ENCODE measurements around the gene P3H2.

P3H2 gene

DNA sequence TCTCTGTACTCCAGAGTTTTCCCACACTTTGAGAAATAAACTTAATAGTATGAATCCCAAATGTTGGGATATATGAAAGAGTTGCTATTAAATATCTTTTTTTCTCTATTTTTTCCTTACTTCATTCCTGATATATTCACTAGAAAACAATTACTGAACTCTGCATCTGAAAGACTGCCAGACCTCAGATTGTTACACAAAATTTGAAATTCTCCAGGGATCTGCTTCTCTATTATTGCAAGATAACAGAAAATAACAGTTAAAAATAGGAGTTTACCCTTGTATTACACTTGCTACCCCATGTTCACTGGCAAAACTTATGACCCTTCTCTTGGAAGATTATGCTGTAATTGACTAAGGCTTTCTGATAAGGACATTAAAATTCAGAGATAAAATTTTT is 11.7 kb upstream of the P3H2 start:
- Histone ChIP-seq H3K36me3 (ENCODE audit: control insufficient read depth, insufficient read depth, low read length) (no peaks in the 10 kb centered on the region), H3K27me3 (ENCODE audit: control insufficient read depth, insufficient read depth, low read length) (no peaks in the 10 kb centered on the region), H3K9ac (no peak overlapping the region), H2AFZ (no peak overlapping the region), H3K9me3 (ENCODE audit: control insufficient read depth, low read length) (no peaks in the 10 kb centered on the region), H3K79me2 (no peaks in the 10 kb centered on the region), H3K4me1 (no peaks in the 10 kb centered on the region), H3K4me3 (ENCODE audit: low read depth, low read length) (no peak overlapping the region), H3K4me2 (ENCODE audit: low read length) (no peak overlapping the region), H3K27ac (no peak overlapping the region)
- TF ChIP-seq, protein P1, sequence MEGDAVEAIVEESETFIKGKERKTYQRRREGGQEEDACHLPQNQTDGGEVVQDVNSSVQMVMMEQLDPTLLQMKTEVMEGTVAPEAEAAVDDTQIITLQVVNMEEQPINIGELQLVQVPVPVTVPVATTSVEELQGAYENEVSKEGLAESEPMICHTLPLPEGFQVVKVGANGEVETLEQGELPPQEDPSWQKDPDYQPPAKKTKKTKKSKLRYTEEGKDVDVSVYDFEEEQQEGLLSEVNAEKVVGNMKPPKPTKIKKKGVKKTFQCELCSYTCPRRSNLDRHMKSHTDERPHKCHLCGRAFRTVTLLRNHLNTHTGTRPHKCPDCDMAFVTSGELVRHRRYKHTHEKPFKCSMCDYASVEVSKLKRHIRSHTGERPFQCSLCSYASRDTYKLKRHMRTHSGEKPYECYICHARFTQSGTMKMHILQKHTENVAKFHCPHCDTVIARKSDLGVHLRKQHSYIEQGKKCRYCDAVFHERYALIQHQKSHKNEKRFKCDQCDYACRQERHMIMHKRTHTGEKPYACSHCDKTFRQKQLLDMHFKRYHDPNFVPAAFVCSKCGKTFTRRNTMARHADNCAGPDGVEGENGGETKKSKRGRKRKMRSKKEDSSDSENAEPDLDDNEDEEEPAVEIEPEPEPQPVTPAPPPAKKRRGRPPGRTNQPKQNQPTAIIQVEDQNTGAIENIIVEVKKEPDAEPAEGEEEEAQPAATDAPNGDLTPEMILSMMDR (IDR thresholded peaks at IDR 0.05): no peak

DNA sequence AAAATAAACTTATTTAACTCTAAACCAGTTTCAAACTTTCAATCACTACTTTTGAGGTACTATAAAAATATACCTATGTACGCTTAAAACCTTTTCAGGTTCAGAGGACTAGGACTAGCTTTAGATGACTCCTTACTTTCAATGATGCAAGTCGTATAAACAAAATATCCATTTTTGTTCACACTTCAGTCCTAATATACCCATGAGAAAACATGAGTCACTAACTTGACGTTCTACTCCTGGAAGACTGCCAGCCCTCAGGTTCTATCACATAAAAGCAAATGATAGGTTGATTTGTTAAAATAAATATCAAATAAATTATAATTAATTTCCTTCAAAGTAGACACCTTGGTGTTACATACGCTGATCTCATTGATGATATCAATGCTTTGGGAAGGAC is 10.6 kb upstream of the P3H2 start:
- TF ChIP-seq, protein P1 (IDR thresholded peaks at IDR 0.05): no peak
- H3K4me2 ChIP-seq (ENCODE audit: low read length): no peak overlapping the region

DNA sequence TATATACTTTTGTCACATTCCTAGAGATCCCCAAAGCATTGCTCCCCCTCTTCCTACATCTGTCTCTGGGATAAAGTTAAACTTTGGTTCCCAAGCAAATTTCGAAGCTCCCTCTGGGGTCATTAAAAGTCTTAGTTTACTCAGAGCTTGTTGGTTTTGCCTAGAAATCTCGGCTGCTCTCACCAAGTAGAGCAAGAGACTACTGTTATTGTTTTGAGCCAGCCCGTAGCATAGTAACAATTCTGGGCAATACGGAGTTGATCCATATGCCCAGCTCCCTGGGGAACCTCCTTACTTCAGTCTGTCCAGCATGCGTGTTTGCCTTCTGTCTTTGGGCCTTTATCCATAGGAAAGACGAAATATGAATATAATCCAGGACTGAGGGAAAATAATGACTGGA is 10.0 kb upstream of the P3H2 start:
- H3K79me2 ChIP-seq: no peaks in the 10 kb centered on the region
- H3K9ac ChIP-seq: no peak overlapping the region
- no peak overlapping the region for H2AFZ ChIP-seq
- H3K9me3 ChIP-seq (ENCODE audit: control insufficient read depth, low read length): no peaks in the 10 kb centered on the region
- H3K36me3 ChIP-seq (ENCODE audit: control insufficient read depth, insufficient read depth, low read length): no peaks in the 10 kb centered on the region
- H3K4me3 ChIP-seq (ENCODE audit: low read depth, low read length): no peak overlapping the region
- H3K27me3 ChIP-seq (ENCODE audit: control insufficient read depth, insufficient read depth, low read length): no peaks in the 10 kb centered on the region
- H3K4me2 ChIP-seq (ENCODE audit: low read length): no peak overlapping the region
- TF ChIP-seq, protein P1 (IDR thresholded peaks at IDR 0.05): no peak
- no peak overlapping the region for H3K27ac ChIP-seq
- no peaks in the 10 kb centered on the region for H3K4me1 ChIP-seq

More for the DNA sequence above, 10.6 kb upstream of the P3H2 start:
- no peaks in the 10 kb centered on the region for H3K9me3 ChIP-seq (ENCODE audit: control insufficient read depth, low read length)
- no peak overlapping the region for H3K27ac ChIP-seq
- H3K79me2 ChIP-seq: no peaks in the 10 kb centered on the region
- no peaks in the 10 kb centered on the region for H3K27me3 ChIP-seq (ENCODE audit: control insufficient read depth, insufficient read depth, low read length)
- no peaks in the 10 kb centered on the region for H3K4me1 ChIP-seq
- no peak overlapping the region for H3K9ac ChIP-seq
- no peak overlapping the region for H2AFZ ChIP-seq
- H3K4me3 ChIP-seq (ENCODE audit: low read depth, low read length): no peak overlapping the region
- H3K36me3 ChIP-seq (ENCODE audit: control insufficient read depth, insufficient read depth, low read length): no peaks in the 10 kb centered on the region

DNA sequence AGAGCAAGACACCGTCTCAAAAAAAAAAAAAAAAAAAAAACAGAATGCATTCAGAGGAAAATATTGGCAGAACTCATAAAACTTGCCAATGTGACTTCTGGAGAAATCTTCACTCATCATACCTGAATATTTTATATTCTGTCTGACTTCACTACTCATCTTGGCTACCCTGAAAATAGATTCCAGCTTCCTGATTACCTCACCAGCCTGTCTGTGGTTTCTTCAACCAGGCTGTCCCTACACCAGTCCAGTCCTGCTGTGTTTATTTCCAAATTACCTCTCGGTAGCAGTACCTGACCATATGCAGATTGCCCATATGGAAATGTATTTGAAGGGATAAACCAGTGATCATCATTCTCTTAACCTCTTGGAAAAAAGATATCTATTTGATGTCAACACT is 9.3 kb upstream of the P3H2 start:
- TF ChIP-seq, protein P1 (IDR thresholded peaks at IDR 0.05): no peak
- Histone ChIP-seq H3K4me1 (no peaks in the 10 kb centered on the region), H3K79me2 (no peaks in the 10 kb centered on the region), H3K36me3 (ENCODE audit: control insufficient read depth, insufficient read depth, low read length) (no peaks in the 10 kb centered on the region), H3K4me2 (ENCODE audit: low read length) (no peak overlapping the region), H3K9ac (no peak overlapping the region), H2AFZ (no peak overlapping the region), H3K27me3 (ENCODE audit: control insufficient read depth, insufficient read depth, low read length) (no peaks in the 10 kb centered on the region), H3K9me3 (ENCODE audit: control insufficient read depth, low read length) (no peaks in the 10 kb centered on the region), H3K27ac (no peak overlapping the region), H3K4me3 (ENCODE audit: low read depth, low read length) (no peak overlapping the region)

DNA sequence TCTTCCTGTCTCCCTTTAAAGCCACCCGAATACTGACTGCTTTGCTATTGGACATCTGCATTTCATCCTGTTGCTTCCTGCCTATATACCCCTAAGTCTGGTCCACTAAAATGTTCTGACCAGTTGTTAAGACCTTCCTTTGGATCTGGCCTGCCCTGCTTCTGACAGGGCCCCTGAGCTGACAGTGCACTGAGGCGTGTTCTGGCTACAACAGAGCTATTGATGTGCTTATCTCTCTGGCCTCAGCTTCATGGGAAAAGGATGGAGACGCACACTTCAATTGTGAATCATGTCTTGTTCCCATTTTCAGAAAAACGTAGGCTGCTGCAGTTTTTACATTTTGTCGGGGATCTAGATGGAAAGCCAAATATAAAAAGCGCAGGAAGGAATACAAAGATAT is 7.1 kb upstream of the P3H2 start:
- Histone ChIP-seq H3K27me3 (ENCODE audit: control insufficient read depth, insufficient read depth, low read length) (no peaks in the 10 kb centered on the region), H3K4me2 (ENCODE audit: low read length) (no peak overlapping the region), H3K4me1 (no peaks in the 10 kb centered on the region), H3K36me3 (ENCODE audit: control insufficient read depth, insufficient read depth, low read length) (no peaks in the 10 kb centered on the region), H3K79me2 (no peaks in the 10 kb centered on the region), H3K27ac (no peak overlapping the region), H3K4me3 (ENCODE audit: low read depth, low read length) (no peak overlapping the region), H2AFZ (no peak overlapping the region), H3K9me3 (ENCODE audit: control insufficient read depth, low read length) (no peaks in the 10 kb centered on the region), H3K9ac (no peak overlapping the region)
- TF ChIP-seq, protein P1 (IDR thresholded peaks at IDR 0.05): no peak

Measured in parathyroid adenoma (tissue), 2 donors.